GM21526 (cell line): ENCODE data around the gene WDR44.
A peak's percentile ranks its signal among the peaks of the same experiment; 100 is the strongest.
"Not testable (repeated sequence)": the region's sequence is repeated elsewhere in the genome, so short reads cannot be mapped to it uniquely, and the experiment has no call there.

Experiments
- ATAC-seq: cut with Tn5 transposase; IDR thresholded peaks from one replicate; pipeline ENCODE4 v1.9.1; 2021; ENCODE audit warnings: moderate library complexity; ENCODE audit not compliant: unreplicated experiment, low FRiP score

The WDR44 gene

DNA sequence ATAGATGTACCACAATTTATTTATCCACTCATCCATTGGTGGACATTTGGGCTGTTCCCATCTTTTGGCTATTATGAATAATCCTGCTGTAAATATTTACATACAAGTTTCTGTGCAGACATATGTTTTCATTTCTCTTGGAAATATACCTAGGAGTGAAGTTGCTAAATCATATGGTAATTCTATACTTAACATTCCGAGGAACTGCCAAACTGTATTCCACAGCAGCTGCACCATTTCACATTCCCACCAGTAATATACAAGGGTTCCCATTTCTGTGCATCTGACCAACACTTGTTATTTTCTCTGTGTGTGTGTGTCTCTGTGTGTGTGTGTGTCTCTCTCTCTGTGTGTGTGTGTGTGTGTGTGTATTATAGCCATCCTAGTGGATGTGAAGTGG lies 134.3 kb downstream of the WDR44 start:
- no peak for ATAC-seq

GRCh38 chrX:118482384-118482783 lies 136.5 kb downstream of the WDR44 start:
- not testable (repeated sequence) for ATAC-seq

- ATAC-seq: no peak
These were observed 138.5 kb downstream of the WDR44 start for GRCh38 chrX:118484216-118484903.

- ATAC-seq: not testable (repeated sequence)
These were observed 140.8 kb downstream of the WDR44 start for GRCh38 chrX:118486693-118487092.

GRCh38 chrX:118493016-118493415 lies 147.1 kb downstream of the WDR44 start:
- no peak for ATAC-seq

DNA sequence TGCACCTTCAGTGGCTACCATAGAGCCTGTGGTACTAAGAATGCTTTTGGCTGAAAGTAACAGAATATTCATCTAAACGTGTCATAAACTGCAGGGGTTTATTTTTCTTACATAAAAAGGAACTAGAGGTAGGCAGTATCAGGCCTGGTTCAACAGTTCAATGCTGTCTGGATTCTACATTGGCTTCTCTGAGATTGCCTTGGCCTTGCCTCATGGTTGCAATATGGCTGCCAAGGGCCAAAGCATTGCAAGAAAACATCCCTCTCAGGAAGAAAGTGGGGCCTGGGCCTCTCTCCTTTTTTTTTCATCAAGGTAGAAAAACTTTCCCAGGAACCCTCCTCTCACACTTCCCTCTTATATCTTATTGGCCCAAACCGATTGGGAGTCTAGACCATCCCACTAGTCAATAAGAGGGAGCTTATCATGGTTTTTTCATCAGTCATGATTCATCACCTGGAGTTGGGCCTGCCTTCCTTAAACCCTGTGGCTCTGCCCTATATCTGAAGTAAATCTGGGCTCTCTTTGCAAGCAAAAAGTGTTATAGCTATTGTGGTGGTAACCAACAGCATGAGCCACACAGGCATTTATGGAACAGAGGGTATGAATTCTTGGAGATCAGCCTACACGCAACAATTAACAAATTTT lies 147.9 kb downstream of the WDR44 start:
- ATAC-seq: no peak

DNA sequence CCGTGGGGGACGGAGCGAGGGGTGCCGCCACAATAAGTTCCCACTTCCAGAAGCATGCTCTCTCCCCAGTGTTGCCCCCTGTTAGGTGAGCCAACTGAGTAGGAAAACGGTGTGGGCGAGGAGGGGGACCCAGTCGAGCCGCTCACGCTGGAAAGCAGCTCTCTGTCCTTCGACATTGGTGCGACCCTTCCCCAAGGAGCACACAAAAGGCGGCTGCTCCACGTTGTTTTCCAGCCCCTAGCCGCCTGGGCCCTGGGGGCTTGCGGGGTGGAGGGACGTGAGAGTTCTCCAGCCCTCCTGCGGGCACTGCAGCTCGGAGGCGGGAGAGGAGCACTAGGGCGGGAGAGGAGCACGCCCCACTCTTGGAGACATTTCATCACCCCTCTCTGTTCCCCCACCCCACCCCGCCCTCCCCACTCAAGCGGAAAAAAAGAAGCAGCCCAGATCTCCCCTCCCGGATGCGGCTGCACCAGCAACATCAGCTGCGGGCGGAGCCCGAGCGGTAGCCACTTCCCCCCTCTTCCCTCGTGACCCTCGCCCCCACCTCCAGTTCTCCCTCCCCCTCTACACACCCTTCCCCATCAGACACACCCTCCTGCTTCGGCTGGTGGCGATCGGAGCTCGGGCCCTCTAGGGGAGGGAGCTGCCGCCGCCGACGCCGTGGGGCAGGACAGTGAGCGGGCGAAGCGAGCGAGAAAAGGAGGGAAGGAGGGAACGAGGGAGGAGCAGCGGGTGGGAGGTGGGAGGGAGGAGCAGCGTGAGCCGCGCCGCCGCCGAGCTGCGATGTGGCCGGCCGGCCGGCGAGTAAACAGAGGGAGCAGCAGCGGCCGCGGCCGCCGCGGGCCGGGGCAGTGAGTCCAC lies 149.4 kb downstream of the WDR44 start, which contains the start of gene DOCK11:
Gene DOCK11 (plus strand): TSS at position 755 of the 861 bp plus-strand sequence. CDS start 157 bp downstream, outside the sequence.
- ATAC-seq: peak; percentile 48

- peak; percentile 62 for ATAC-seq
These were observed 150.3 kb downstream of the WDR44 start for GRCh38 chrX:118495958-118496762.

DNA sequence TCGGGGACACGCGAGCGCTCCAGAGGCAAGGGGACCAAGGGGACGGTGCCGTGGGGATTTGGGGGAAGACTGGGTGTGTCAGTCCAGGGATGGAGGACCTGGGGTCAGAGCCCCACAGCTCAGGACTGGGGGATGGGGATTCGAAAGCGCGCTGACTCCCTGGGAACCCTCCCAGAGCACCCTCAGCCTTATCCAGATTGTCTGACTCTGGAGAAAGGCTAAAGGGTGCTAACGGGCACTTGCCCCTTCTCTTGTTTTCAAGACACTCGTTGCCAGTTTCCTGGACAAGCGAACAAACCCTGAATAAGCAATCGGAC lies 150.8 kb downstream of the WDR44 start:
- peak; percentile 8 for ATAC-seq

GRCh38 chrX:118497180-118497818 lies 151.4 kb downstream of the WDR44 start:
- ATAC-seq: no peak

- ATAC-seq: no peak
These were observed 152.4 kb downstream of the WDR44 start for GRCh38 chrX:118498351-118498750.

DNA sequence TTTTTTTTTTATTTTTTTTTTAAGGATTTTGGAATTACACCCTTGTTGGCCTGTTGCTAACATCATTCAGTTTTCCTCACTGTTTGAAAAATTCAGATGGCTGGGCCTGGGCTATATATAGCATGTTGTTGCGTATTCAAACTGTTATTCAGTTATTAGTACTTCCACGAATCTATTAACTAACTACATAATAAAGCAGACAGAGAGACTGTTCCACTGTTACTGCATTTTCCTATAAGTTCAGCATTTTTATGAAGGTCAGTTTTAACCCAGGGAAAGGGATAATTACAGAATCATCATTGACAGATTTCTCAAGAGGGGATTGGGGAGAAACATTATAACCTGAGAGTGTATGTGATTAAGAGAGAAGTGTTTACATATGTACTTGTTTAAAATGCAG lies 152.8 kb downstream of the WDR44 start:
- no peak for ATAC-seq

DNA sequence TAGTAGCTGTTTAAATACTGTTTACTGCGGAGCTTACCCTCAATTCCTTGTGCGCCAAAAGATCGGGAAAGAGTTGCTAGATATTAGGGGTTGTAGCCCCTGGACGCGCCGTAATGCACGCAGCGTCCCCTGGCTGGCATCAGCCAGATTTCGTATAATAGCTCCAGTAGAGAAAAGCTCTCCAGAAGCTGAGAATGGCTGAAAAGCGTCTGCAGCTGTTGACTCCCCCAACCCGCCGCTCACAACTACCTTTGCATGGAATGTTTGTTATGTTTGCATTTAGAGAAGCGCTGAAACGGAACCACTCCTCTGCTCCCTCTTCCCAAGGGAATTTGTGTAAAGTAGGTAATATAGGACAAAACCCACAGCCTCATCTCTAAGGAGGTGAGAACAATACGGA lies 153.4 kb downstream of the WDR44 start:
- no peak for ATAC-seq
